A549 (cell line): ENCODE measurements around the gene CDK11B. TPM values are rescaled to one million over a fixed set of nuclear protein-coding genes. Genes with fewer than 3 reads are reported as not detected.

ENCODE experiments used
- ATAC-seq, 2 experiments: fragments of 200-7000 bp in 1 of 2; fragments of >200 bp in 1 of 2; cut with Nextera tagmentation in 1 of 2; cut with Tn5 transposase in 1 of 2; 3 replicates each; pipeline versions ENCODE4 v1.8.0 to v1.9.1; 2018 to 2020; ENCODE audit warnings: mild to moderate bottlenecking in 1 of 2, moderate library complexity in 1 of 2
- CTCF ChIA-PET: fragments of 300-600 bp; sonication (Branson Sonifier 250); formaldehyde crosslinking; extraction: SDS; loops from one replicate; lab custom pipeline; 2021; ENCODE audit warnings: antibody characterized with exemption, inconsistent platforms; lab: Yijun Ruan, JAX
- POLR2A ChIA-PET: fragments of 350-600 bp; formaldehyde crosslinking; extraction: SDS; loops from one replicate; lab custom pipeline; 2021; ENCODE audit warnings: antibody characterized with exemption, inconsistent platforms; lab: Yijun Ruan, JAX
- DNase-seq, 2 experiments: peaks; one replicate each; pipeline versions ENCODE4 v3.0.0 to v3.0.0-alpha.2; 2011 to 2016; ENCODE audit warnings: low read depth in 1 of 2, low spot score in 1 of 2
- FAIRE-seq: peaks from 2 replicates; lab custom pipeline; 2011; peaks lifted over from hg19 to GRCh38; lab: Jason Lieb, UNC
- H3K27ac ChIP-seq, 2 experiments: fragments of >200 bp; sonication (Bioruptor Twin); formaldehyde crosslinking; 3 replicates each; pipeline ENCODE4 v1.5.1; 2016 to 2017
- H3K4me1 ChIP-seq: fragments of >200 bp; sonication (Bioruptor Twin); formaldehyde crosslinking; 3 replicates; pipeline ENCODE4 v1.6.1; 2016
- H3K4me2 ChIP-seq: fragments of >200 bp; sonication (Bioruptor Twin); formaldehyde crosslinking; 3 replicates; pipeline ENCODE4 v1.6.1; 2016
- H3K4me3 ChIP-seq: fragments of >200 bp; sonication (Bioruptor Twin); formaldehyde crosslinking; 3 replicates; pipeline ENCODE4 v1.5.1; 2016
- H3K9me3 ChIP-seq: fragments of >200 bp; sonication (Bioruptor Twin); formaldehyde crosslinking; 3 replicates; pipeline ENCODE4 v1.6.1; 2016
- BHLHE40 ChIP-seq: IDR thresholded peaks from 2 replicates; pipeline ENCODE4 v1.6.1; 2012; ENCODE audit warnings: low read depth, low read length, inconsistent platforms
- CBX2 ChIP-seq: fragments of 200-600 bp; sonication (generic); IDR thresholded peaks from 2 replicates; pipeline ENCODE4 v1.6.1; 2016; ENCODE audit warnings: low read depth, mild to moderate bottlenecking, borderline replicate concordance
- CBX8 ChIP-seq: fragments of 200-600 bp; sonication (generic); IDR thresholded peaks from 2 replicates; pipeline ENCODE4 v1.6.1; 2016
- CHD2 ChIP-seq: fragments of 150-350 bp; IDR thresholded peaks from 2 replicates; pipeline ENCODE4 v1.6.1; 2014; ENCODE audit warnings: low read length; ENCODE audit not compliant: partially characterized antibody
- CHD4 ChIP-seq: fragments of 200-600 bp; sonication (generic); IDR thresholded peaks from 2 replicates; pipeline ENCODE4 v1.6.1; 2016; ENCODE audit warnings: antibody characterized with exemption, mild to moderate bottlenecking, borderline replicate concordance
- CTCF ChIP-seq: fragments of >200 bp; sonication (Bioruptor Twin); formaldehyde crosslinking; IDR thresholded peaks from 3 replicates; pipeline ENCODE4 v1.5.1; 2016
- EP300 ChIP-seq, 2 experiments: fragments of >200 bp; sonication (Bioruptor Twin); formaldehyde crosslinking; IDR thresholded peaks; 2 replicates in 1 of 2; 3 replicates in 1 of 2; pipeline ENCODE4 v1.6.1; 2016 to 2017
- FOSB ChIP-seq: fragments of 250-450 bp; sonication (Bioruptor Pico); IDR thresholded peaks from 2 replicates; pipeline ENCODE4 v1.5.0; 2020; ENCODE audit warnings: mild to moderate bottlenecking, moderate library complexity
- FOSL2 ChIP-seq, 2 experiments: fragments of 450-650 bp in 1 of 2; fragments of >200 bp in 1 of 2; sonication (Bioruptor Twin) in 1 of 2; formaldehyde crosslinking; IDR thresholded peaks; 2 replicates each; pipeline versions ENCODE4 v1.5.0 to v1.6.1; 2016 to 2020; ENCODE audit warnings: mild to moderate bottlenecking in 1 of 2, moderate library complexity in 1 of 2
- HDAC2 ChIP-seq: fragments of 200-600 bp; sonication (generic); IDR thresholded peaks from 2 replicates; pipeline ENCODE4 v1.6.1; 2016
- HEYL ChIP-seq: fragments of 250-450 bp; sonication (Bioruptor Pico); IDR thresholded peaks from 2 replicates; pipeline ENCODE4 v1.8.0; 2021; ENCODE audit warnings: mild to moderate bottlenecking, moderate library complexity
- HMGXB4 ChIP-seq: fragments of 250-450 bp; sonication (Bioruptor Pico); IDR thresholded peaks from 2 replicates; pipeline ENCODE4 v1.5.0; 2021; ENCODE audit warnings: mild to moderate bottlenecking, moderate library complexity, borderline replicate concordance
- HOXA7 ChIP-seq: fragments of 250-450 bp; sonication (Bioruptor Pico); IDR thresholded peaks from 2 replicates; pipeline ENCODE4 v1.5.0; 2020; ENCODE audit warnings: mild to moderate bottlenecking, moderate library complexity
- KDM1A ChIP-seq: fragments of 200-600 bp; sonication (generic); IDR thresholded peaks from 2 replicates; pipeline ENCODE4 v1.6.1; 2016; ENCODE audit warnings: low read depth, mild to moderate bottlenecking
- MAFK ChIP-seq: fragments of 450-650 bp; IDR thresholded peaks from 2 replicates; pipeline ENCODE4 v1.6.1; 2014; ENCODE audit not compliant: partially characterized antibody
- MAX ChIP-seq: IDR thresholded peaks from 2 replicates; pipeline ENCODE4 v1.6.1; 2012
- MAZ ChIP-seq: fragments of 150-350 bp; IDR thresholded peaks from 2 replicates; pipeline ENCODE4 v1.6.1; 2014; ENCODE audit warnings: antibody characterized with exemption, low read depth, low read length, borderline replicate concordance
- NR3C1 ChIP-seq: fragments of >200 bp; sonication (Bioruptor Twin); formaldehyde crosslinking; IDR thresholded peaks from 3 replicates; pipeline ENCODE4 v1.6.1; 2017
- PBX3 ChIP-seq: IDR thresholded peaks from 2 replicates; pipeline ENCODE4 v1.6.1; 2012
- POLR2A ChIP-seq: IDR thresholded peaks from 2 replicates; pipeline ENCODE4 v1.6.1; 2012; ENCODE audit warnings: mild to moderate bottlenecking, low read length
- RCOR1 ChIP-seq: fragments of 150-350 bp; IDR thresholded peaks from 2 replicates; pipeline ENCODE4 v1.6.1; 2014; ENCODE audit warnings: antibody characterized with exemption, low read length, low read depth
- REST ChIP-seq: fragments of 200-600 bp; sonication (generic); IDR thresholded peaks from 2 replicates; pipeline ENCODE4 v1.6.1; 2016; ENCODE audit warnings: antibody characterized with exemption, mild to moderate bottlenecking, moderate library complexity
- SREBF2 ChIP-seq: fragments of 450-650 bp; IDR thresholded peaks from 2 replicates; pipeline ENCODE4 v1.6.1; 2014; ENCODE audit warnings: mild to moderate bottlenecking, moderate library complexity
- TP53 ChIP-seq: fragments of 250-450 bp; sonication (Bioruptor Pico); IDR thresholded peaks from 2 replicates; pipeline ENCODE4 v1.5.0; 2021; ENCODE audit warnings: mild to moderate bottlenecking, moderate library complexity
- USF2 ChIP-seq: fragments of 450-650 bp; IDR thresholded peaks from 2 replicates; pipeline ENCODE4 v1.6.1; 2014; ENCODE audit warnings: antibody characterized with exemption
- WGBS: methylation state at CpG from one replicate; pipeline ENCODE4 v1.1.6; 2017; ENCODE audit errors: missing lambda C conversion rate; 5-methylcytosine and 5-hydroxymethylcytosine counted together
- polyA plus RNA-seq, 4 experiments: library from polyadenylated mRNA; depleted of rRNA in 3 of 4; stranded (reverse); fragments of >200 nt; fragmentation: RNase III in 1 of 4; extraction: RNeasy Plus Mini Kit Qiagen cat#74134 plus additional on column Dnase treatment in 1 of 4; gene quantifications; 2 replicates in 3 of 4; 3 replicates in 1 of 4; pipeline ENCODE4 v1.2.3, GENCODE V29; 2011 to 2017

The CDK11B gene
- polyA plus RNA-seq, 2 of the 4 experiments (the other 2 are of a cell fraction), result 7.6 to 33.8 TPM

- CTCF ChIA-PET, result no interaction called here
- Histone ChIP-seq H3K4me3 (peak overlapping the region; percentile 79), H3K27ac (peak overlapping the region; percentile 98 to 99), H3K9me3 (no peaks in the 10 kb centered on the region), H3K4me1 (peaks cover 17% of the 10 kb centered on the region), H3K4me2 (peak overlapping the region; percentile 93)
- TF ChIP-seq CHD4 (no peak), MAZ (no peak), MAX (no peak), BHLHE40 (no peak), CBX8 (no peak)
- POLR2A ChIA-PET, result interaction anchor here (0.8 to 1.0 kb wide), 2 partner anchors 14 to 293 kb away, joined by 3 to 4 read pairs; no protein-coding TSS in a partner anchor
- no peak for DNase-seq
- no peak for FAIRE-seq
- 40% methylated on average over 11 of the region's 80 CpGs for WGBS
- ATAC-seq, result peak in 1 of 2 experiments; percentile 30; a peak in 3 of 6 replicates
Observed at GRCh38 chr1:1616045-1616790, 42.6 kb downstream of the CDK11B start.

GRCh38 chr1:1615256-1616044 is 43.4 kb downstream of the CDK11B start, which contains the start of gene MIB2:
Gene MIB2 (plus strand): TSS chr1:1615500. CDS start chr1:1623453, 7,953 bp downstream.
- FAIRE-seq (no peak), ATAC-seq (peak; percentile 86 to 91), DNase-seq (peak; percentile 94)
- no peaks in the 10 kb centered on the region for H3K9me3 ChIP-seq
- H3K27ac ChIP-seq, result peak within 1 kb of the TSS; percentile 98 to 99
- CTCF ChIA-PET, result interaction anchor here (2.7 kb wide), 1 partner anchor 18 kb away, joined by 9 read pairs; no protein-coding TSS in a partner anchor
- POLR2A ChIA-PET, result interaction anchor here (0.6 to 1.0 kb wide), 3 partner anchors 13 to 294 kb away, joined by 3 to 9 read pairs (median 4); no protein-coding TSS in a partner anchor
- peak within 1 kb of the TSS; percentile 93 for H3K4me2 ChIP-seq
- no CpG with 5 or more reads among the region's 107 CpGs for WGBS
- H3K4me1 ChIP-seq, result peaks cover 17% of the 10 kb centered on the region
- peak within 1 kb of the TSS; percentile 79 for H3K4me3 ChIP-seq
- 0 out of 2 replicates have a peak, but pooled peaks have one; percentile 31 for TF ChIP-seq PBX3
- TF ChIP-seq FOSL2 (IDR thresholded peaks at IDR 0.05), result no peak
- TF ChIP-seq FOSL2 (CRISPR knock-in tag; IDR thresholded peaks at IDR 0.05), result no peak
- TF ChIP-seq HOXA7, result no peak
- TF ChIP-seq MAFK, result no peak
- TF ChIP-seq EP300 (IDR thresholded peaks at IDR 0.05), result no peak
- TF ChIP-seq RCOR1, result no peak
- TF ChIP-seq SREBF2, result no peak
- TF ChIP-seq HMGXB4 (CRISPR knock-in tag), result no peak
- no peak for TF ChIP-seq FOSB
- peak; percentile 59 for TF ChIP-seq POLR2A
- no peak for TF ChIP-seq CTCF
- TF ChIP-seq CHD2, result no peak
- no peak for TF ChIP-seq CBX2
- TF ChIP-seq MAZ, result 0 out of 2 replicates have a peak, but pooled peaks have one; percentile 29
- TF ChIP-seq KDM1A, result no peak
- TF ChIP-seq NR3C1, result no peak
- no peak for TF ChIP-seq HDAC2
- TF ChIP-seq HEYL (CRISPR knock-in tag), result no peak
- no peak for TF ChIP-seq REST
- TF ChIP-seq USF2, result peak; percentile 26; the same call in 1 of the 2 replicates
- no peak; the same call in 1 of the 2 replicates for TF ChIP-seq TP53 (CRISPR knock-in tag)
